Brain microvascular endothelial cell (primary cell): ENCODE results near the gene ANO4.

Experiments used
- DNase-seq: peaks from one replicate; pipeline ENCODE4 v3.0.0-alpha.2; 2020
- H3K27ac ChIP-seq: fragments of 250-450 bp; sonication (Bioruptor Pico); 2 replicates; pipeline ENCODE4 v1.5.1; 2020; ENCODE audit warnings: mild to moderate bottlenecking, moderate library complexity
- H3K27me3 ChIP-seq: fragments of 250-450 bp; sonication (Bioruptor Pico); replicated peaks from 2 replicates; pipeline ENCODE4 v1.5.1; 2020; ENCODE audit warnings: mild to moderate bottlenecking
- H3K36me3 ChIP-seq: fragments of 250-450 bp; sonication (Bioruptor Pico); replicated peaks from 2 replicates; pipeline ENCODE4 v1.5.1; 2020; ENCODE audit warnings: mild to moderate bottlenecking
- H3K4me3 ChIP-seq: 2 replicates; pipeline ENCODE4 v1.5.1; 2011; ENCODE audit warnings: low read depth, mild to moderate bottlenecking, control low read depth, low read length, moderate library complexity
- CTCF ChIP-seq: IDR thresholded peaks from 2 replicates; pipeline ENCODE4 v1.5.1; 2011; ENCODE audit warnings: low read depth, mild to moderate bottlenecking, moderate library complexity, low read length, control low read depth, inconsistent platforms; ENCODE audit errors: missing control alignments
- in situ Hi-C: cut with HindIII; loops from 2 replicates; pipeline ENCODE4 v1.10.0; 2017; ENCODE audit warnings: low sequenced_read_pairs, low pct_ligation_motif_present

Gene ANO4

GRCh38 chr12:100956311-100956852 lies 161.8 kb downstream of the ANO4 start:
- Histone ChIP-seq H3K27ac (no peak overlapping the region), H3K36me3 (no peaks in the 10 kb centered on the region), H3K4me3 (no peak overlapping the region), H3K27me3 (no peaks in the 10 kb centered on the region)
- in situ Hi-C loops, result no loop called here
- no peak for DNase-seq
- no peak for TF ChIP-seq CTCF

GRCh38 chr12:100959481-100959880 lies 164.9 kb downstream of the ANO4 start:
- in situ Hi-C loops, result no loop called here
- no peaks in the 10 kb centered on the region for H3K36me3 ChIP-seq
- no peaks in the 10 kb centered on the region for H3K27me3 ChIP-seq
- no peak overlapping the region for H3K4me3 ChIP-seq
- TF ChIP-seq CTCF, result no peak
- H3K27ac ChIP-seq, result no peak overlapping the region
- peak; percentile 22 for DNase-seq

- in situ Hi-C loops, result no loop called here
- H3K4me3 ChIP-seq, result no peak overlapping the region
- no peak for DNase-seq
- no peaks in the 10 kb centered on the region for H3K36me3 ChIP-seq
- no peak overlapping the region for H3K27ac ChIP-seq
- H3K27me3 ChIP-seq, result no peaks in the 10 kb centered on the region
- no peak for TF ChIP-seq CTCF
Measured at GRCh38 chr12:100962086-100962712, 167.6 kb downstream of the ANO4 start.

GRCh38 chr12:100963381-100963780 lies 168.8 kb downstream of the ANO4 start:
- no peaks in the 10 kb centered on the region for H3K36me3 ChIP-seq
- no peak for DNase-seq
- in situ Hi-C loops, result no loop called here

GRCh38 chr12:100964028-100964427 lies 169.5 kb downstream of the ANO4 start:
- Histone ChIP-seq H3K4me3 (no peak overlapping the region), H3K27ac (no peak overlapping the region), H3K36me3 (no peaks in the 10 kb centered on the region), H3K27me3 (no peaks in the 10 kb centered on the region)
- no peak for TF ChIP-seq CTCF
- in situ Hi-C loops, result no loop called here
- no peak for DNase-seq

More at GRCh38 chr12:100963381-100963780, 168.8 kb downstream of the ANO4 start:
- no peak overlapping the region for H3K4me3 ChIP-seq
- no peak for TF ChIP-seq CTCF
- no peak overlapping the region for H3K27ac ChIP-seq
- H3K27me3 ChIP-seq, result no peaks in the 10 kb centered on the region

GRCh38 chr12:100967189-100967588 lies 172.6 kb downstream of the ANO4 start:
- H3K27ac ChIP-seq, result no peak overlapping the region
- H3K27me3 ChIP-seq, result no peaks in the 10 kb centered on the region
- no peak for TF ChIP-seq CTCF
- no peak overlapping the region for H3K4me3 ChIP-seq
- in situ Hi-C loops, result no loop called here
- DNase-seq, result no peak
- H3K36me3 ChIP-seq, result no peaks in the 10 kb centered on the region
